HFF-Myc (cell line): Measurements from ENCODE around the gene MTR.

Source experiments
- DNase-seq: peaks from one replicate; pipeline ENCODE4 v3.0.0-alpha.2; 2011; ENCODE audit warnings: low read depth; ENCODE audit errors: extremely low read depth
- H3K4me3 ChIP-seq: replicated peaks from 2 replicates; pipeline ENCODE4 v1.5.1; 2011; ENCODE audit warnings: low read depth, mild to moderate bottlenecking, control low read depth, low read length
- CTCF ChIP-seq: IDR thresholded peaks from 2 replicates; pipeline ENCODE4 v1.5.1; 2012; ENCODE audit warnings: mild to moderate bottlenecking, low read depth, low read length, control low read depth; ENCODE audit errors: missing control alignments

MTR gene

GRCh38 chr1:236920286-236920894, 125.3 kb downstream of the MTR start:
- H3K4me3 ChIP-seq, result no peak overlapping the region
- DNase-seq, result no peak
- no peak for TF ChIP-seq CTCF

GRCh38 chr1:236921610-236922009, 126.5 kb downstream of the MTR start:
- DNase-seq, result no peak
- TF ChIP-seq CTCF, result no peak
- no peak overlapping the region for H3K4me3 ChIP-seq

- DNase-seq, result no peak
- no peak overlapping the region for H3K4me3 ChIP-seq
- TF ChIP-seq CTCF, result no peak
Measured at GRCh38 chr1:236922190-236922589, 127.1 kb downstream of the MTR start.

GRCh38 chr1:236925386-236925785, 130.3 kb downstream of the MTR start:
- no peak for DNase-seq
- no peak overlapping the region for H3K4me3 ChIP-seq
- TF ChIP-seq CTCF, result no peak

GRCh38 chr1:236930503-236930902, 135.4 kb downstream of the MTR start:
- DNase-seq, result no peak
- TF ChIP-seq CTCF, result no peak
- H3K4me3 ChIP-seq, result no peak overlapping the region

- DNase-seq, result no peak
- TF ChIP-seq CTCF, result no peak
- H3K4me3 ChIP-seq, result no peak overlapping the region
Measured at GRCh38 chr1:236938760-236939159, 143.7 kb downstream of the MTR start.

- no peak for TF ChIP-seq CTCF
- DNase-seq, result no peak
- H3K4me3 ChIP-seq, result no peak overlapping the region
Measured at GRCh38 chr1:236942431-236942830, 147.3 kb downstream of the MTR start.
